GM12878 (cell line): Measurements from ENCODE around the gene HOTAIR. TPM values are rescaled to one million over a fixed set of nuclear protein-coding genes. Genes with fewer than 3 reads are reported as not detected.

ENCODE experiments used
- ATAC-seq: fragments of 200-7000 bp; cut with Tn5 transposase; 3 replicates; pipeline ENCODE4 v1.9.1; 2020; ENCODE audit warnings: mild to moderate bottlenecking, moderate library complexity
- BruUV-seq: library from RNA; stranded (reverse); fragments of 400-500 nt; replicated peaks from 2 replicates; lab custom pipeline; 2021; lab: Mats Ljungman, UMichigan
- CTCF ChIA-PET: fragments of 300-600 bp; sonication (Branson Sonifier 250); formaldehyde crosslinking; extraction: SDS; loops from one replicate; lab custom pipeline; 2021; ENCODE audit warnings: inconsistent platforms; lab: Yijun Ruan, JAX
- POLR2A ChIA-PET: fragments of 350-600 bp; formaldehyde crosslinking; extraction: SDS; loops from one replicate; lab custom pipeline; 2021; ENCODE audit warnings: inconsistent platforms; lab: Charles Lee
- RAD21 ChIA-PET: fragments of 300-600 bp; sonication (Branson Sonifier 250); formaldehyde crosslinking; loops from one replicate; lab custom pipeline; 2023; ENCODE audit warnings: antibody characterized with exemption; ENCODE audit not compliant: unreplicated experiment; lab: Charles Lee
- SMC1A ChIA-PET: fragments of 300-600 bp; sonication (Branson Sonifier 250); formaldehyde crosslinking; loops from one replicate; lab custom pipeline; 2023; ENCODE audit not compliant: unreplicated experiment, uncharacterized antibody; lab: Charles Lee
- DNase-seq: peaks from one replicate; pipeline ENCODE4 v3.0.0-alpha.2; 2011; ENCODE audit warnings: low read depth, low spot score
- FAIRE-seq: peaks from 3 replicates; lab custom pipeline; 2011; peaks lifted over from hg19 to GRCh38; lab: Jason Lieb, UNC
- H2AFZ ChIP-seq: 2 replicates; pipeline ENCODE4 v1.6.0; 2011; ENCODE audit warnings: low read depth, low read length, control low read depth; ENCODE audit not compliant: control insufficient read depth
- H3K27ac ChIP-seq: 2 replicates; pipeline ENCODE4 v1.5.1; 2011; ENCODE audit warnings: control low read depth; ENCODE audit not compliant: control insufficient read depth, insufficient read depth
- H3K27me3 ChIP-seq, 2 experiments: replicated peaks in 1 of 2; 2 replicates each; pipeline versions ENCODE4 v1.6.0 to v1.6.1; 2011; ENCODE audit warnings: low read length in 1 of 2; ENCODE audit not compliant: control insufficient read depth in 2 of 2, insufficient read depth in 2 of 2
- H3K36me3 ChIP-seq, 2 experiments: 2 replicates each; pipeline ENCODE4 v1.5.1; 2011; ENCODE audit warnings: low read length in 1 of 2; ENCODE audit not compliant: control insufficient read depth in 2 of 2, insufficient read depth in 2 of 2
- H3K4me1 ChIP-seq: 2 replicates; pipeline ENCODE4 v1.6.1; 2011; ENCODE audit warnings: mild to moderate bottlenecking, low read length, moderate library complexity, mixed read lengths; ENCODE audit not compliant: control insufficient read depth, insufficient read depth
- H3K4me2 ChIP-seq: 2 replicates; pipeline ENCODE4 v1.6.0; 2011; ENCODE audit warnings: control low read depth; ENCODE audit not compliant: control insufficient read depth, insufficient read depth
- H3K4me3 ChIP-seq: fragments of 200-600 bp; sonication (generic); 2 replicates; pipeline ENCODE4 v1.5.1; 2016
- H3K79me2 ChIP-seq: 2 replicates; pipeline ENCODE4 v1.6.0; 2011; ENCODE audit warnings: low read length; ENCODE audit not compliant: control insufficient read depth, insufficient read depth
- H3K9ac ChIP-seq: 2 replicates; pipeline ENCODE4 v1.8.0; 2011; ENCODE audit warnings: low read length, control low read depth, mixed read lengths; ENCODE audit not compliant: control insufficient read depth, insufficient read depth
- H3K9me3 ChIP-seq: replicated peaks from 3 replicates; pipeline ENCODE4 v1.5.1; 2011; ENCODE audit warnings: mild to moderate bottlenecking, low read length; ENCODE audit not compliant: control insufficient read depth, insufficient read depth
- H4K20me1 ChIP-seq: 2 replicates; pipeline ENCODE4 v1.6.0; 2011; ENCODE audit not compliant: control insufficient read depth, insufficient read depth
- CEBPZ ChIP-seq: fragments of 150-350 bp; IDR thresholded peaks from 2 replicates; pipeline ENCODE4 v1.6.1; 2016; ENCODE audit warnings: low read depth, low read length
- EP300 ChIP-seq, 2 experiments: fragments of 150-350 bp in 1 of 2; IDR thresholded peaks; 2 replicates each; pipeline ENCODE4 v1.6.1; 2011 to 2012; ENCODE audit warnings: low read depth in 2 of 2, low read length in 2 of 2, borderline replicate concordance in 1 of 2, improper control_type of control experiment in 1 of 2, inconsistent platforms in 1 of 2; ENCODE audit not compliant: control insufficient read depth in 1 of 2
- MEF2B ChIP-seq: fragments of 450-650 bp; IDR thresholded peaks from 2 replicates; pipeline ENCODE4 v1.6.1; 2018; ENCODE audit warnings: mild to moderate bottlenecking, moderate library complexity; ENCODE audit not compliant: partially characterized antibody, poor library complexity, severe bottlenecking
- MYC ChIP-seq: IDR thresholded peaks from 2 replicates; pipeline ENCODE4 v1.6.1; 2011; ENCODE audit warnings: mild to moderate bottlenecking, low read length, moderate library complexity, inconsistent platforms; ENCODE audit not compliant: insufficient read depth, insufficient replicate concordance, insufficient read length, severe bottlenecking
- NR2C2 ChIP-seq: IDR thresholded peaks from 2 replicates; pipeline ENCODE4 v1.6.1; 2011; ENCODE audit warnings: borderline replicate concordance, low read depth; ENCODE audit not compliant: control insufficient read depth, insufficient read length
- PAX8 ChIP-seq: fragments of 450-650 bp; IDR thresholded peaks from 2 replicates; pipeline ENCODE4 v1.6.1; 2017; ENCODE audit warnings: mild to moderate bottlenecking, moderate library complexity
- SIN3A ChIP-seq: IDR thresholded peaks from 2 replicates; pipeline ENCODE4 v1.6.1; 2012; ENCODE audit warnings: low read depth, low read length, improper control_type of control experiment
- WRNIP1 ChIP-seq: IDR thresholded peaks from 2 replicates; pipeline ENCODE4 v1.6.1; 2011; ENCODE audit warnings: low read depth, low read length, improper control_type of control experiment, borderline replicate concordance
- ZNF384 ChIP-seq: IDR thresholded peaks from 2 replicates; pipeline ENCODE4 v1.6.1; 2012; ENCODE audit warnings: low read depth, mild to moderate bottlenecking, low read length, improper control_type of control experiment, borderline replicate concordance
- WGBS: methylation state at CpG from one replicate; pipeline ENCODE4 v1.1.6; 2016; ENCODE audit warnings: low lambda C conversion rate; ENCODE audit not compliant: insufficient replicate concordance, insufficient coverage; ENCODE audit errors: missing lambda C conversion rate; 5-methylcytosine and 5-hydroxymethylcytosine counted together
- in situ Hi-C: fragments of 300-500 bp; cut with MboI; formaldehyde crosslinking; loops from 9 replicates; pipeline ENCODE4 v1.14.3; 2018; ENCODE audit warnings: mixed read lengths
- intact Hi-C: fragments of 100-400 bp; cut with micrococcal nuclease; formaldehyde crosslinking; loops from one replicate; pipeline ENCODE4 v1.14.2; 2022; ENCODE audit not compliant: unreplicated experiment
- polyA plus RNA-seq, 11 experiments: library from polyadenylated mRNA; depleted of rRNA in 4 of 11; unstranded in 6 of 11; stranded (reverse) in 5 of 11; fragments of >200 nt; fragmentation: Nextera tagmentation in 4 of 11; fragmentation: Illumina TruSeq in 1 of 11; extraction: Ambion mirVana in 4 of 11; extraction: Trizol in 1 of 11; gene quantifications; 1 replicate in 1 of 11; 2 replicates in 10 of 11; pipeline versions ENCODE4 v1.2.1 to v1.2.3, GENCODE V29; 2011 to 2016; ENCODE audit warnings: inconsistent platforms in 2 of 11, missing spikeins in 2 of 11, low read depth in 1 of 11
- total RNA-seq, 4 experiments: library from RNA; depleted of rRNA in 3 of 4; stranded (reverse); fragments of >200 nt in 3 of 4; fragmentation: Illumina TruSeq in 1 of 4; extraction: Trizol in 1 of 4; gene quantifications; 2 replicates each; pipeline versions ENCODE4 v1.2.1 to v1.2.3, GENCODE V29; 2013 to 2021

HOTAIR gene
- total and polyA plus RNA-seq, 10 of the 15 experiments (the other 5 are each of a cell fraction or from before 2014, with no cell fraction given) = not detected

GRCh38 chr12:54024127-54024526 lies 49.4 kb upstream of the HOTAIR start:
- ChIA-PET SMC1A (interaction anchor here (0.6 to 2.3 kb wide), 12 partner anchors 8 to 192 kb away, joined by 3 to 22 read pairs (median 5); partner anchors contain the start of genes HOXC4, HOXC5 and SMUG1), CTCF (interaction anchor here (1.9 to 13.4 kb wide), 8 partner anchors 8 to 184 kb away, joined by 6 to 343 read pairs (median 18); partner anchors contain the start of genes HOXC10, HOXC4, HOXC5 and HOXC8), POLR2A (interaction anchor here (0.6 to 1.6 kb wide), 5 partner anchors 8 to 183 kb away, joined by 3 to 5 read pairs (median 3); no protein-coding TSS in a partner anchor)
- no peak overlapping the region for H2AFZ ChIP-seq
- no peak for DNase-seq
- 73% methylated on average over 17 of the region's 17 CpGs for WGBS
- intact Hi-C loops = no loop called here
- no peak overlapping the region for H3K9ac ChIP-seq
- no peaks in the 10 kb centered on the region for H3K36me3 ChIP-seq
- H3K4me1 ChIP-seq = peaks cover 16% of the 10 kb centered on the region
- in situ Hi-C loops = loop anchor here (10.0 kb wide), 2 partner anchors 171 to 341 kb away; partner anchors contain the start of gene GPR84
- no peaks in the 10 kb centered on the region for H3K79me2 ChIP-seq
- H3K4me2 ChIP-seq = no peak overlapping the region
- H3K4me3 ChIP-seq = no peak overlapping the region
- no peaks in the 10 kb centered on the region for H4K20me1 ChIP-seq
- peaks cover 5 to 10% of the 10 kb centered on the region in 2 experiments for H3K27me3 ChIP-seq
- no peak for ATAC-seq
- no peak for FAIRE-seq
- no TSS peak for BruUV-seq
- no peak overlapping the region for H3K27ac ChIP-seq
- H3K9me3 ChIP-seq = no peaks in the 10 kb centered on the region
- TF ChIP-seq PAX8 (no peak), MEF2B (no peak)
- TF ChIP-seq, all 136 proteins: peak for 0
- RAD21 ChIA-PET = interaction anchor here (1.5 to 1.6 kb wide), 2 partner anchors 15 to 17 kb away, joined by 5 read pairs; partner anchors contain the start of gene HOXC8

GRCh38 chr12:54022960-54023884 lies 48.5 kb upstream of the HOTAIR start:
- Histone ChIP-seq H3K4me3 (no peak overlapping the region), H3K36me3 (no peaks in the 10 kb centered on the region), H3K9ac (no peak overlapping the region), H3K4me1 (peaks cover 21% of the 10 kb centered on the region), H3K79me2 (no peaks in the 10 kb centered on the region), H3K9me3 (no peaks in the 10 kb centered on the region), H3K27ac (no peak overlapping the region), H2AFZ (no peak overlapping the region; the same call in 1 of the 2 replicates), H4K20me1 (no peaks in the 10 kb centered on the region), H3K27me3 (peaks cover 5 to 6% of the 10 kb centered on the region in 2 experiments; a peak in 2 of 4 replicates), H3K4me2 (no peak overlapping the region)
- CTCF ChIA-PET = interaction anchor here (0.7 to 13.4 kb wide), 13 partner anchors 9 to 362 kb away, joined by 3 to 343 read pairs (median 6); partner anchors contain the start of genes ATP5MC2, HOXC10, HOXC4 and HOXC5
- intact Hi-C loops = no loop called here
- FAIRE-seq (no peak), DNase-seq (no peak), ATAC-seq (no peak)
- SMC1A ChIA-PET = interaction anchor here (0.7 to 2.9 kb wide), 17 partner anchors 9 to 302 kb away, joined by 3 to 22 read pairs (median 4); partner anchors contain the start of genes CALCOCO1, COPZ1, HOXC4 and HOXC5
- no TSS peak for BruUV-seq
- RAD21 ChIA-PET = interaction anchor here (0.5 to 1.6 kb wide), 9 partner anchors 9 to 185 kb away, joined by 3 to 15 read pairs (median 4); partner anchors contain the start of genes HOXC4, HOXC5 and HOXC8
- in situ Hi-C loops = loop anchor here (10.0 kb wide), 2 partner anchors 172 to 342 kb away; partner anchors contain the start of gene GPR84
- 8% methylated on average over 8 of the region's 8 CpGs for WGBS
- POLR2A ChIA-PET = interaction anchor here (0.7 to 1.6 kb wide), 7 partner anchors 9 to 184 kb away, joined by 3 to 7 read pairs (median 3); partner anchors contain the start of genes HOXC4, HOXC5 and SMUG1
- TF ChIP-seq WRNIP1 (no peak), EP300 (IDR thresholded peaks at IDR 0.05; ENCODE audit: borderline replicate concordance in 1 of 2, control insufficient read depth in 1 of 2, low read depth in 2 of 2, low read length in 2 of 2) (no peak), CEBPZ (no peak), MYC (no peak), ZNF384 (no peak), SIN3A (no peak), NR2C2 (no peak)
